ENCODE data around the gene MRPS16. TPM values are rescaled to one million over a fixed set of nuclear protein-coding genes. Genes with fewer than 3 reads are reported as not detected.

The MRPS16 gene
- total RNA-seq, 1 donor from 2014 or later, result 78.6 TPM

DNA sequence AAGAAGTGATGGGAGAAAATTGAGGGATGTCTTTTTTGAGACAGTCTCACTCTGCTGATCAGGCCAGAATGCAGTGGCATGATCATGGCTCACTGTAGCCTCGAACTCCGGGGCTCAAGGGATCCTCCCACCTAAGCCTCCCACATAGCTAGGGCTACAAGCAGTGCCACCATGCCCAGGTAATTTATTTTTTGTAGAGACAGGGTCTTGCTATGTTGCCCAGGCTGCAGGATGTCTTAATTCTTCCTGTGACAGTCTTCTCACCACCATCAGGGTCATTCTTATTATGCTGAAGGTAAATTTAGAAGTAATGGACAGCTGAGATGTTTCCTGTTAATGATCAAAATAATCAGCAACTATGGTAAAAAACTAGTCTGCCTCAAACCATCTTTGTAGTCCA lies 12.5 kb downstream of the MRPS16 start:
- Mint-ChIP-seq H3K4me1 (ENCODE audit: unreplicated experiment) (peaks cover 16% of the 10 kb centered on the region), H3K36me3 (ENCODE audit: low read depth, unreplicated experiment) (peaks cover 17% of the 10 kb centered on the region), H3K4me3 (ENCODE audit: unreplicated experiment) (no peak overlapping the region), H3K27me3 (ENCODE audit: unreplicated experiment) (peaks cover 3% of the 10 kb centered on the region), H3K9me3 (ENCODE audit: unreplicated experiment) (no peaks in the 10 kb centered on the region), H3K27ac (ENCODE audit: unreplicated experiment) (no peak overlapping the region)
- DNase-seq (ENCODE audit: low spot score), result no peak
- TF ChIP-seq, protein P1, sequence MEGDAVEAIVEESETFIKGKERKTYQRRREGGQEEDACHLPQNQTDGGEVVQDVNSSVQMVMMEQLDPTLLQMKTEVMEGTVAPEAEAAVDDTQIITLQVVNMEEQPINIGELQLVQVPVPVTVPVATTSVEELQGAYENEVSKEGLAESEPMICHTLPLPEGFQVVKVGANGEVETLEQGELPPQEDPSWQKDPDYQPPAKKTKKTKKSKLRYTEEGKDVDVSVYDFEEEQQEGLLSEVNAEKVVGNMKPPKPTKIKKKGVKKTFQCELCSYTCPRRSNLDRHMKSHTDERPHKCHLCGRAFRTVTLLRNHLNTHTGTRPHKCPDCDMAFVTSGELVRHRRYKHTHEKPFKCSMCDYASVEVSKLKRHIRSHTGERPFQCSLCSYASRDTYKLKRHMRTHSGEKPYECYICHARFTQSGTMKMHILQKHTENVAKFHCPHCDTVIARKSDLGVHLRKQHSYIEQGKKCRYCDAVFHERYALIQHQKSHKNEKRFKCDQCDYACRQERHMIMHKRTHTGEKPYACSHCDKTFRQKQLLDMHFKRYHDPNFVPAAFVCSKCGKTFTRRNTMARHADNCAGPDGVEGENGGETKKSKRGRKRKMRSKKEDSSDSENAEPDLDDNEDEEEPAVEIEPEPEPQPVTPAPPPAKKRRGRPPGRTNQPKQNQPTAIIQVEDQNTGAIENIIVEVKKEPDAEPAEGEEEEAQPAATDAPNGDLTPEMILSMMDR (IDR thresholded peaks at IDR 0.05; ENCODE audit: unreplicated experiment), result no peak

DNA sequence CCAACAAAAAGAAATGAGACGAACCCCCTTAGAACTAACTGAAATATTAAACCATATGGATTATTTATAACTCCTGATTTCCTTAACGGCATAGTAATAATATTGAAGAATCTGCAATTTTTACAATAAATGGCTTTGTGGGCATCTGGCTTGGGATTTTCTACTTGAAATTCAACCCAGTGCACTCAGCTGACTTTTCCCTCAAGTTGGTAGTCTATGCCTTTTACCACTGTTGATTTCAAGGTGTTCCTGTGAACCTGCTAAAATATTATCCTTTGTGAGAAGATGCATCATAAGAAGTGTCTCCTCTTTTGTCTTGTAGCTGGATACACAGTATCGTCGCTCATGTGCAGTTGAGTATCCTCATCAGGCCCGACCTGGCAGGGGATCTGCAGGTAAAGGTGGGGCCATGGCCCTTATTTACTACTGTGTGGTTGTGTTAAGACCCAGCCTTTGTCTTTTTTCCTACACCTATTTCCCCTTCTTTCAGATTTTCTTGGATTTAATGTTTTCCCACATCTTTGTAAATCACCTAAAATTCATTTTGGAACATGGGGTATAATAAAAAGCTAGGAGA lies 13.4 kb downstream of the MRPS16 start:
- peaks cover 3% of the 10 kb centered on the region for H3K27me3 Mint-ChIP-seq (ENCODE audit: unreplicated experiment)
- H3K4me3 Mint-ChIP-seq (ENCODE audit: unreplicated experiment), result no peak overlapping the region
- no peak for DNase-seq (ENCODE audit: low spot score)
- peaks cover 24% of the 10 kb centered on the region for H3K36me3 Mint-ChIP-seq (ENCODE audit: low read depth, unreplicated experiment)
- no peak overlapping the region for H3K27ac Mint-ChIP-seq (ENCODE audit: unreplicated experiment)
- TF ChIP-seq, protein P1 (IDR thresholded peaks at IDR 0.05; ENCODE audit: unreplicated experiment), result no peak
- H3K4me1 Mint-ChIP-seq (ENCODE audit: unreplicated experiment), result peaks cover 8% of the 10 kb centered on the region
- no peaks in the 10 kb centered on the region for H3K9me3 Mint-ChIP-seq (ENCODE audit: unreplicated experiment)

DNA sequence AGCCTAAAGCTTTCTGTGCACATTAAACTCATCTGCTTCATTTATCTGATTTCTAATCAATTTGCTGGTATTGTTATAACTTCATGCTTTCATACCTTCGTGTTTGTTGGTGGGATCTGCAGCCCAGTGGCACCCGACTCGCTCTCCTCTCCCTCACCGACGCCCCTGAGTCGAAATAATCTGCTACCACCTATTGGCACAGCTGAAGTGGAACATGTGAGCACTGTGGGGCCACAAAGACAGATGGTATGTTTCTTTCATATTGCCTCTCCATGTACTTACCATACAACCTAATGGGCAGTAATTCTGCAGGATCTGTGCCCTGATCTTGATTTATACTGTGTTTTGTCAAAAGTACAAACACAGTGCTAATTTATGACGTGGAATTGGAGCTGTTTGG lies 17.7 kb downstream of the MRPS16 start:
- H3K27ac Mint-ChIP-seq (ENCODE audit: unreplicated experiment), result no peak overlapping the region
- H3K27me3 Mint-ChIP-seq (ENCODE audit: unreplicated experiment), result no peaks in the 10 kb centered on the region
- H3K4me1 Mint-ChIP-seq (ENCODE audit: unreplicated experiment), result no peaks in the 10 kb centered on the region
- TF ChIP-seq, protein P1 (IDR thresholded peaks at IDR 0.05; ENCODE audit: unreplicated experiment), result no peak
- DNase-seq (ENCODE audit: low spot score), result no peak
- H3K9me3 Mint-ChIP-seq (ENCODE audit: unreplicated experiment), result no peaks in the 10 kb centered on the region
- no peak overlapping the region for H3K4me3 Mint-ChIP-seq (ENCODE audit: unreplicated experiment)
- peaks cover 13% of the 10 kb centered on the region for H3K36me3 Mint-ChIP-seq (ENCODE audit: low read depth, unreplicated experiment)

DNA sequence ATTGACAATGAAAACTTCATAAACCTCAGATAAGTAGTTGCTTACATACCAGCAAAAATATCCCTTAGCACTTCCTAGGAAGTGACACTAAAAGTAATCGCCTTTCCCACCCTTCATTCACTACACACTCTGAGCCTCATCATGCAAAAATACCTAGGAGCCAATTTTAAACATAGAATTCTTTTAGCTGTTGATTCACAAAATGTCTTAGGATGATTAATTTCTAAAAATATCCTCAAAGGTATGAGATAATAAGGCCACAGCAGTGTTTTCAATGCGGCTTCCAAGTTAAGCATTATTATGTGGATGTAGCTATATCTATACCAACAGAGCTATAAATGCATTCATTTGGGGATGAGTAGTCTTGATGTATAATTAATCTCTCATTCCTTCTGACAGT lies 18.6 kb downstream of the MRPS16 start:
- TF ChIP-seq, protein P1 (IDR thresholded peaks at IDR 0.05; ENCODE audit: unreplicated experiment), result no peak
- Mint-ChIP-seq H3K4me1 (ENCODE audit: unreplicated experiment) (no peaks in the 10 kb centered on the region), H3K27ac (ENCODE audit: unreplicated experiment) (no peak overlapping the region), H3K27me3 (ENCODE audit: unreplicated experiment) (no peaks in the 10 kb centered on the region), H3K9me3 (ENCODE audit: unreplicated experiment) (no peaks in the 10 kb centered on the region), H3K36me3 (ENCODE audit: low read depth, unreplicated experiment) (peaks cover 13% of the 10 kb centered on the region), H3K4me3 (ENCODE audit: unreplicated experiment) (no peak overlapping the region)
- no peak for DNase-seq (ENCODE audit: low spot score)

DNA sequence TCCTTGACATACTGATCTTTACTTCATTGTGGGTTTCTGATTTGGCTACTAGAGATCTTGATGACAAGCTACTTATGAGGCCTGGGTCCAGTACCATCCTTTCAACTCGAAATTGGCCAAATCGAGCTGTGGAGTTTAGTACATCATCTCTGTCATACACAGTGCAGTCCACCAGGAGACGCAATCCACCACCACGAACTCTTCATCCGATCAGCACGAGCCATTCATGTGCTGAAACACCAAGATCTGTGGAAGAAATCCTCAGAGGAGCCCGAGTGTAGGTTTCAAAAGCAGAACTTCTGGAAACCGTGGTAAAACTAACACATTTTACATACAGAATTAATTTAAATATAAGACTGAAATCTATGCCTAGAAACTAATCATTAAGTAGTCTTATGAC lies 19.6 kb downstream of the MRPS16 start:
- TF ChIP-seq, protein P1 (IDR thresholded peaks at IDR 0.05; ENCODE audit: unreplicated experiment), result no peak
- no peak overlapping the region for H3K27ac Mint-ChIP-seq (ENCODE audit: unreplicated experiment)
- H3K4me1 Mint-ChIP-seq (ENCODE audit: unreplicated experiment), result no peaks in the 10 kb centered on the region
- peaks cover 13% of the 10 kb centered on the region for H3K36me3 Mint-ChIP-seq (ENCODE audit: low read depth, unreplicated experiment)
- peak overlapping the region; percentile 24 for H3K4me3 Mint-ChIP-seq (ENCODE audit: unreplicated experiment)
- no peaks in the 10 kb centered on the region for H3K27me3 Mint-ChIP-seq (ENCODE audit: unreplicated experiment)
- DNase-seq (ENCODE audit: low spot score), result peak; percentile 16
- H3K9me3 Mint-ChIP-seq (ENCODE audit: unreplicated experiment), result no peaks in the 10 kb centered on the region

All from endothelial cell (in vitro differentiated cells).